ENCODE results near the gene CDSN.

DNA sequence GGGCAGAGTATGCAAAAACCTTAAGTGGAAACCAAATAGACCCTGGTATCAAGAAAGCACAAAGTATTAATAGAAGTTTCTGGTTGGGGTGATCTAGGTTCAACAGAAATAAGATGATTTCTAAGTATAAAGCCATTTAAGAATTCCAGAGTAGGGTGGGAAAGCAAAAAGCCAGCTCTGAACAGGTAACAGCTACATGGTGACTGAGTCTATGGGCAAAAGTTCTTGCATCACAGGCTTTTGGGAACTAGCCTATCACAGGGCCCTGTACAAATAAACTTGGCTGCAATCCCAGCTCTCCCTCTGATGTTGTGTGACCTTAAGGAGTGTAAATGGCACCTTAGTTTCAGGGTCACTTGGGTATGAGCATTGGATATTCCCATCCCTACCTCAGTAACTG, 43.7 kb upstream of the CDSN start:
- TF ChIP-seq GATA2 (IDR thresholded peaks at IDR 0.05; ENCODE audit: low read depth, low read length) = no peak
- no peak for TF ChIP-seq GATA3 (IDR thresholded peaks at IDR 0.05; ENCODE audit: low read depth, low read length)
